Sigmoid colon (tissue), 4 donors: Measurements from ENCODE around the gene METTL24.

Experiments used
- EP300 ChIP-seq, 4 donors: sonication (generic); formaldehyde crosslinking; IDR thresholded peaks; one replicate each; pipeline ENCODE4 v1.6.1; 2017; ENCODE audit warnings: antibody characterized with exemption in 4 of 4
- POLR2A ChIP-seq, 2 donors: fragments of 450-650 bp; IDR thresholded peaks; one replicate each; pipeline ENCODE4 v1.6.1; 2016; ENCODE audit warnings: antibody characterized with exemption in 2 of 2, mild to moderate bottlenecking in 2 of 2, moderate library complexity in 2 of 2
- POLR2AphosphoS5 ChIP-seq, 4 donors: sonication (generic); formaldehyde crosslinking; IDR thresholded peaks; one replicate each; pipeline ENCODE4 v1.6.1; 2017; ENCODE audit warnings: antibody characterized with exemption in 4 of 4

DNA sequence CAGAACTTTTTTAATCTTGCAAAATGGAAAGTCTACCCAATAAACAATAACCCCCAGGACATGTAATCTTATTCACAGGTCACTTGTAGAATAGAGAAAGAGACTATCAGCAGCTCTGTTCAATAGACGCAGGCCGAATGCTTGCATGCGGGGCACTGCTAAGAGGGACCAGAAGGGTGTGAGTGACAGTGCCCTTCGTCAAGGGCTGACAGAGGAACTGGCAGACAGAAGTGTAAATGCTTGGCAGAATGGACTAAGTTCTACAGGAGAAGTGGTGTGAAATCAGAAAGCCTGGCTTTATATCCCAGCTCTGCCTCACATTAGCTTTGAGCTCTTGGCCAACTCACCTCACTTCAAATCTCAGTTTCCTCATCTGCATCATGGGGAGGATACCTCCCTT is 36.3 kb upstream of the METTL24 start:
- TF ChIP-seq POLR2AphosphoS5 (IDR thresholded peaks at IDR 0.05) (no peak), POLR2A (IDR thresholded peaks at IDR 0.05) (no peak), EP300 (IDR thresholded peaks at IDR 0.05) (no peak)
